Right lobe of liver (tissue), 6 donors: Measurements from ENCODE around the gene CPB2. TPM values are rescaled to one million over a fixed set of nuclear protein-coding genes. Genes with fewer than 3 reads are reported as not detected.

Experiments used
- ATAC-seq, 4 donors: fragments of 200-7000 bp; cut with Tn5 transposase; one replicate each; pipeline ENCODE4 v1.9.1; 2020; ENCODE audit warnings: mild to moderate bottlenecking in 4 of 4, moderate library complexity in 4 of 4
- DNase-seq, 3 donors: peaks; one replicate each; pipeline ENCODE4 v3.0.0-alpha.2; 2020
- H3K27ac ChIP-seq, 3 donors: fragments of 200-600 bp; one replicate each; pipeline ENCODE4 v1.8.0; 2022
- H3K27me3 ChIP-seq, 2 donors: fragments of 200-600 bp; one replicate each; pipeline ENCODE4 v1.8.0; 2022
- H3K36me3 ChIP-seq, 4 donors: fragments of 200-600 bp; sonication (generic) in 1 of 4; one replicate each; pipeline versions ENCODE4 v1.5.1 to v1.8.0; 2017 to 2022; ENCODE audit warnings: control low read depth in 1 of 4
- H3K4me1 ChIP-seq, 4 donors: fragments of 200-600 bp; sonication (generic) in 1 of 4; one replicate each; pipeline versions ENCODE4 v1.5.1 to v1.8.0; 2017 to 2022; ENCODE audit warnings: control low read depth in 1 of 4
- H3K4me3 ChIP-seq, 3 donors: fragments of 200-600 bp; one replicate each; pipeline ENCODE4 v1.8.0; 2022
- H3K9me3 ChIP-seq, 4 donors: fragments of 200-600 bp; sonication (generic) in 1 of 4; one replicate each; pipeline versions ENCODE4 v1.5.1 to v1.8.0; 2017 to 2022; ENCODE audit warnings: control low read depth in 1 of 4
- CTCF ChIP-seq, 4 donors: fragments of 200-600 bp in 3 of 4; fragments of 450-650 bp in 1 of 4; IDR thresholded peaks; one replicate each; pipeline versions ENCODE4 v1.5.1 to v1.8.0; 2016 to 2022; ENCODE audit warnings: antibody characterized with exemption in 4 of 4, mild to moderate bottlenecking in 2 of 4
- POLR2A ChIP-seq: fragments of 450-650 bp; IDR thresholded peaks from one replicate; pipeline ENCODE4 v1.6.1; 2017; ENCODE audit warnings: antibody characterized with exemption, mild to moderate bottlenecking
- WGBS: methylation state at CpG from one replicate; pipeline ENCODE4 v1.1.6; 2018; ENCODE audit warnings: low coverage, low lambda C conversion rate; ENCODE audit not compliant: insufficient coverage; ENCODE audit errors: missing lambda C conversion rate; 5-methylcytosine and 5-hydroxymethylcytosine counted together
- intact Hi-C, 2 donors: fragments of 100-400 bp; cut with DNase I; formaldehyde crosslinking; loops; one replicate each; pipeline versions ENCODE4 v1.11.2 to v1.14.1; 2022
- total RNA-seq, 6 experiments: library from RNA; depleted of rRNA in 2 of 6; stranded (reverse); fragments of >200 nt in 2 of 6; fragmentation: NEBNext Ultra II Directional in 3 of 6; extraction: Animal tissue kit (Norgen Biotek cat#: 25700) in 3 of 6; gene quantifications; one replicate each; pipeline versions ENCODE4 v1.1.0 to v1.2.4, GENCODE V29; 2016 to 2023
- donor health status: DM: no; HTN: yes; CAD: no.
- donor health status: DM: no; HTN: no; CAD: no.
- donor health status: DM: no; HTN: no; CAD: no.
- donor health status: DM: no; HTN: yes; CAD: no.
- donor health status: DM: no; HTN: yes; CAD: no.

Gene CPB2
- total RNA-seq, 6 experiments from 2014 or later, result 342 to 693 (median 554) TPM

- Histone ChIP-seq H3K27me3 (no peaks in the 10 kb centered on the region), H3K27ac (no peak overlapping the region), H3K36me3 (peaks cover 0 to 58% (median 28%) of the 10 kb centered on the region in 4 donors), H3K4me3 (no peak overlapping the region), H3K9me3 (no peaks in the 10 kb centered on the region), H3K4me1 (no peaks in the 10 kb centered on the region)
- TF ChIP-seq POLR2A (no peak), CTCF (IDR thresholded peaks at IDR 0.05) (no peak)
- intact Hi-C loops, result no loop called here
- DNase-seq (no peak), ATAC-seq (no peak)
- WGBS, result 86% methylated on average over 1 of the region's 1 CpG
Observed at GRCh38 chr13:46004491-46004890, 100.3 kb downstream of the CPB2 start.

Other genes with a start within 250 kb of the CPB2 start
- gene ZC3H13, start 52.3 kb downstream of the CPB2 start, total RNA-seq, result 10 to 100 TPM; 20.3 to 52.8 (median 50.3) TPM
- gene LCP1, start 77.1 kb upstream of the CPB2 start, total RNA-seq, result 10 to 100 TPM; 19.7 to 58.1 (median 22.8) TPM
- gene LRRC63, start 106.9 kb upstream of the CPB2 start, total RNA-seq, result under 1 TPM in 1 of 6 experiments, not detected in 5; 0.12 TPM